PFSK-1 (cell line): Measurements from ENCODE around the gene TMEM181.

Experiments
- FOXP2 ChIP-seq: optimal IDR thresholded peaks from 2 replicates; pipeline ENCODE3; 2011; ENCODE audit warnings: borderline replicate concordance, control low read depth, inconsistent platforms; ENCODE audit not compliant: insufficient read depth; ENCODE audit errors: extremely low read length, extremely low read depth
- POLR2AphosphoS5 ChIP-seq: IDR thresholded peaks from 2 replicates; pipeline ENCODE4 v1.6.1; 2012; ENCODE audit warnings: low read depth, mild to moderate bottlenecking, control low read depth, low read length, moderate library complexity
- REST ChIP-seq, 2 experiments: IDR thresholded peaks; 2 replicates each; pipeline versions ENCODE4 v1.6.1 to v1.8.0; 2011 to 2012; ENCODE audit warnings: low read depth in 2 of 2, low read length in 2 of 2, control low read depth in 1 of 2, inconsistent platforms in 1 of 2, mild to moderate bottlenecking in 1 of 2, moderate library complexity in 1 of 2; ENCODE audit not compliant: insufficient read depth in 1 of 2
- SIN3A ChIP-seq: IDR thresholded peaks from 2 replicates; pipeline ENCODE4 v1.6.1; 2012; ENCODE audit warnings: mild to moderate bottlenecking, low read length, moderate library complexity, borderline replicate concordance; ENCODE audit not compliant: insufficient read depth
- TAF1 ChIP-seq: IDR thresholded peaks from 2 replicates; pipeline ENCODE4 v1.6.1; 2012; ENCODE audit warnings: low read length, control low read depth, borderline replicate concordance; ENCODE audit not compliant: insufficient read depth

The TMEM181 gene

DNA sequence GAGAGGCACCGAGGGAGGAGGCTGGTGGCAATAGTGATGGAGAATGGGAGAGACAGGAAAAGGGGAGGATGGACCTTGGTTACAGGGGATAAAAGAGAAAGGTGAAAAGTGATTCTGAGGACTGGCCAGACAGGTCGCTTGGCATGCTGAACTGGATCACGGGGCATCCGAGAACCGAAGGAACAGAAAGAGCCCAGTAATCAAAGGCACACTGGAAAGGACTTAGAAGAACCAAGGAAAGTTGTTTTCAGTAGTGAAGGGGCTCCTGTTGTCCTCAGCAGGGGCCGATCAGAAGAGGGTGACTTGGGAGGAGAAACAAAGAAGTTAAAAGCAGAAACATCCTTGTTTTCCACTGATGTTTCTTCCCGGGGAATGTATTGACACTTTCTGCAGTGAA lies 108.8 kb downstream of the TMEM181 start:
- TF ChIP-seq FOXP2 (no peak), TAF1 (no peak), REST (IDR thresholded peaks at IDR 0.05; ENCODE audit: insufficient read depth in 1 of 2, low read depth in 2 of 2, low read length in 2 of 2) (no peak), POLR2AphosphoS5 (no peak), SIN3A (no peak)

DNA sequence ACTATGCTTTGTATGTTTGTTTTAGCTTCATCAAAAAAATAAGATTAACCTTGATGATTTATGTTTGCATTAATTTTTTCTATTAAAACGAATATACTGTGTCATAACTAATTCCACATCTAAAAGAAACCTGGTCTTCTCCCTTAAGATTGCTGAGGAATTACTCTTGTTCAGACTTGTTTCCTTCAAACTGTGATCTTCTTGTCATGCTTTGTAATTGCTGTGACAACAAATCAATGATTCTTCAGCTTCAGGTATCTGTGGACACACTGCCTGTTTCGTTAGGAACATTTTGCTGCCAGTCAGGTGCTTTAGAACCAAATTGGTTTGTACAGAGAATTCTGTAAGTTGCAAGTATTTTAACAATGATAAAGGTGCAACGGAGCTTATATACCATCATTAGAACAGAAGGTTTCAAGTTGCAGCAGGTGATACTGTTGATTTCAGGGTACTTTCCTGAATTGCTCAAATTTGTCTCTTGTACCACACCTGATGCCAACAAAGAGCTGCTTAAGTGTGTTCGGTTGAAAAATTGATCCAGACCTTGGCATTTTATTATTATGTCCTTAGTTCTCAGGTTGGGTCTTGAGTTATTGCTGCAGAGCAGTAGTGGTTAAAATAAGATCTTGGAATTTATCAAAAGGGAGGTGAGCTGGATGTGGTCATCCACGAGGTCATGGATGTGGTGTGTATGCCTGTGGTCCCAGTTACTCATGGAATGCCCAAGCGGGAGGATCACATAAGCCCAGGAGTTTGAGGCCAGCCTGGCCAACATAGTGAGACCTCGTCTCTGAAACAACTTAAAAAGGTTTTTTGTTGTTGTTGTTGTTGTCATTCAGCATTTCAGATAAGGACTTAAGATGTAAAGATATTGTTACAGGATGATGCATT lies 109.5 kb downstream of the TMEM181 start:
- TF ChIP-seq SIN3A, result no peak
- no peak for TF ChIP-seq REST (IDR thresholded peaks at IDR 0.05; ENCODE audit: insufficient read depth in 1 of 2, low read depth in 2 of 2, low read length in 2 of 2)
- no peak for TF ChIP-seq FOXP2
- TF ChIP-seq TAF1, result no peak
- no peak for TF ChIP-seq POLR2AphosphoS5

DNA sequence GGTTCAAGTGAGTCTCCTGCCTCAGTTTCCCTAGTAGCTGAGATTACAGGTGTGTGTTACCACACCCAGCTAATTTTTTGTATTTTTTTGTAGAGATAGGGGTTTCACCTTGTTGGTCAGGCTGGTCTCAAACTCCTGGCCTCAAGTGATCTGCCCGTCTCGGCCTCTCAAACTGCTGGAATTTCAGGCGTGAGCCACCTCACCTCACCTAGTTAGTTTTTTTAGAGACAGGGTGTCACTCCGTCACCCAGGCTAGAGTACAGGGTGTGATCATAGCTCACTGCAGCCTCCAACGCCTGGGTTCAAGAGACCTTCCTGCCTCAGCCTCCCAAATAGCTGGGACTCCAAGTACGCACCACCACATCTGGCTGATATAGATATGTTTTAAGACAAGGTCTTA lies 112.8 kb downstream of the TMEM181 start:
- no peak for TF ChIP-seq SIN3A
- no peak for TF ChIP-seq FOXP2
- no peak for TF ChIP-seq TAF1
- no peak for TF ChIP-seq REST (IDR thresholded peaks at IDR 0.05; ENCODE audit: insufficient read depth in 1 of 2, low read depth in 2 of 2, low read length in 2 of 2)
- no peak for TF ChIP-seq POLR2AphosphoS5

GRCh38 chr6:158674342-158675131 lies 114.6 kb downstream of the TMEM181 start:
- no peak for TF ChIP-seq SIN3A
- TF ChIP-seq REST (IDR thresholded peaks at IDR 0.05; ENCODE audit: insufficient read depth in 1 of 2, low read depth in 2 of 2, low read length in 2 of 2), result no peak
- no peak for TF ChIP-seq FOXP2
- TF ChIP-seq TAF1, result no peak
- TF ChIP-seq POLR2AphosphoS5, result no peak
